GM21447 (cell line): ENCODE data around the gene PRKN.

Experiments used
- ATAC-seq: cut with Tn5 transposase; IDR thresholded peaks from one replicate; pipeline ENCODE4 v1.9.1; 2021; ENCODE audit not compliant: unreplicated experiment

Gene PRKN

DNA sequence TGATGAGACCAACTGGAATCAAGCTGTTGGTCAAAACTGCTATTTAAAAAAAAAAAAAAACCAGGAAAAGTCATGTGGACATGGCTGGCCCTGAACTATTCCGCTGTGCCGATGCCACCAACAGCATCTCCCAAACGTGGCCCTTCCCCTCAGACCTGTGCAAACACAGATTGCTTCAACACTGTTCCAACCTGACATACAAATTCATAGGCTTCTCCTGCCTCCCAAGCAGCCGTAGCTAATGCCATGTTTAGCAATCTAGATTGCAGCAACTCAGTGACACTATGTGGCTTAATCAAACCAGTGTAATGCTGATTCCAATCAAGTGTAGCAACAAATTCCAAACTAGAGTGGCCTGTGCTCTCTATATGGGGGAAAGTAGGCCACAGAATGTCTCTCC is 16.2 kb downstream of the PRKN start:
- no peak for ATAC-seq

GRCh38 chr6:162710936-162711335 is 16.6 kb downstream of the PRKN start:
- ATAC-seq: no peak

DNA sequence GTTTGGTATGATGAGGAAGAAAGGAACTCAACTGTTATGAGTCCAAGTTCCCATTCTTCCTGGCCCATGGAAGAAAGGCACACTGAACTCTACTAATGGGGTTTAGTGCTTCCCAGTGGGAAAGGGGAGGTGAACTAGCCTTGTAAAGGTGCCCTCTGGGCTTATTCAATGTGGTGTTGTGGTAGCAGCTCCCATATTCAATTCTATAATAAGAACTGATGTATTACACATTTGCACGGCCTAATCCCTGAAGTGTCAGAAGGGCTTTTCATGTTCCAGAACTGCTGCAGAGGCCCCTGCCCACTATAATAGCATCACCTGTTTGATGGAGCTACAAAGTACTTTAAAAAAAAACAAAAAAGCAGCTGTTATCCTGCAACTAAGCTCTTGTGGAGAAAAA is 17.1 kb downstream of the PRKN start:
- no peak for ATAC-seq

DNA sequence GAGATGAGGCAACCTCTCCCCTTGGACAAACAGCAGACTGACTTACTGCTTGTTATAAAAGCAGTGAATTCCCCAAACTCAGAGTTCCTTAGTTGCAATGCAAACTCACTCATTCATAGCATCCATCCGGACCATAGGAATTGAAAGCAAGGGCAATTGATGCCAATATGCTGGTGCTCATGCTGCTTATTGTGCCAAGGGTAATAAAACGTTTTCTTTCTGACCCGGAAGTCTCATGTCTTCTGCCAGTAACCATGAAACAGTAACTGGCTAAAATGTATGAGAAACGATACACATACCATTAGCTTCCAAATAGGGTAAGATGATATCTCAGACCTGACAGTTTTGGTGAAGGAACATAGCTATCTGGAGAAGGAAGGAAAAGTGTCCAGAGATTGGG is 18.1 kb downstream of the PRKN start:
- no peak for ATAC-seq

- ATAC-seq: no peak
These were observed 18.6 kb downstream of the PRKN start for GRCh38 chr6:162708971-162709370.

DNA sequence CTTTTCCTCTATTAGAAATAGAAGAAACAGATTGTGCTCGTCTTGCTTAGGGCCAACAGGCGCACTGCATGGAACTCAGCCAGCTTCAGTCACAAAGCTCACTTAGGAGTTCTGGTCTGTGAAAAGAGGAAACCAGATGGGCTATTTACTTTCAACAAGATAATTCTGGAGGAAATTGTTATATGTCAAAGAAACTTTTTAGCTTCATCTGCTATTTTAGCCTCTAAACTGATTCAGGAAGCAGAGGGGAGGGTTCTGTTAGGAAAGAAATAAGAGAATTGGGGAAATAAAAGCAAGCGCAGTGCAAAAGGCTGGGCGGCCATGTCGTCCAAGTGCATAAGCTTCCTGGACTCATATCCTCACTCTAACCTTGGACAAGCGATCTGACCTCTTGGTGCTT is 21.3 kb downstream of the PRKN start:
- no peak for ATAC-seq

- ATAC-seq: no peak
These were observed 21.8 kb downstream of the PRKN start for GRCh38 chr6:162705736-162706135.

GRCh38 chr6:162704001-162704400 is 23.6 kb downstream of the PRKN start:
- no peak for ATAC-seq

GRCh38 chr6:162702446-162702845 is 25.1 kb downstream of the PRKN start:
- ATAC-seq: no peak

DNA sequence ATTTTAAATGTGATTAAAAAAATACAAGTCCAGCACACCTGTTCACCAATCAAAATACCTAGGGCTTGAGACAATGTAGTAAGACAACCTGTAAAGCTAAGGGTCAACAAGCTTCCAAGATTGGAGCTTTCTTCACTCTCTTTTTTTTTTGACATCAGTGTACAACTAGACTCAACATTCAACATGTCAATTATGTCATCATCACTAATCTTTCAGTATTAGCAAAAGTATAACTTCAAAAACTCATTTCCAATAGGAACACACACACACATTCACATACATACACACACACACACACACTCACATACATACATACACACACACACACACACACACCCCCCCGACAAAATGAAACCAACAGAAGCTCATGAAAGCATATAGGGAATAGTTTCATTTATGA is 26.0 kb downstream of the PRKN start:
- ATAC-seq: no peak

DNA sequence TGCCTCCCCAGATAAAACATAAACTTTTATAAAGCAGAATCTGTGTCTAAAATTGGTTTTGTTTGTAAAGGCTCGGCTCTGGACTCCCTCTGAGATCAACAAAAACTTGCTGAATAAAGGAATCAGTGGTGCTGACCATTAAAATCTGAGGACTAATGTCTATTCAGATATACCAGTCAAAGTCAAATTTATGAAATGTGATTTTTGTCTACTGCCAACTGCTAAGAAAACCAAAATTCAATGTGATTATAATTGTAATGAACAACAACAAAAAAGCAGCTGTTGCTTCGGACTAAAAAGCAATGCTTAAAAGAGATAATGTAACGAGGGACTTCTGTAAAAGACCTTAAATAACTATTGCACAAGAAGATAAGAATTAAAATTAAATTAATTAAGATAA is 26.6 kb downstream of the PRKN start:
- ATAC-seq: no peak

- ATAC-seq: no peak
These were observed 27.6 kb downstream of the PRKN start for GRCh38 chr6:162699961-162700360.

DNA sequence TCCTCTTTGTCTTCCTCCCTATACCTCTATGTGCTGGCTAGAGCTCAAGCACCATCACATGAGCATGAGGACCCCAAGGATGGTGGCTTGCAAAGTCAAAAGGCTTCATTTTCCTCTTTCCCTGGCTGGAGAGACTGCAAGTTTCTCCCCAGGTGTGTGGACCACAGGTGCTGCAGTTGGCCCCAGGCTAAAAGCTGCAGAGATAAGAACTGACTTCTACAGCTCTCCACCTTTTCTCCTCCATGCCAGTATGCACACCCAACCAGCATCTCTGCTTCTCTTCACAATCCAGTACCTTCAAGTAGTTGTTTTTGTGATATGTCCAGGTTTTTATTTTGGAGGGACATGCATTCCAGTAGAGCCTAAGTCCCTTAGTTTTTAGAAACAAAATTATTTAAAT is 29.1 kb downstream of the PRKN start:
- ATAC-seq: no peak

- no peak for ATAC-seq
These were observed 29.6 kb downstream of the PRKN start for GRCh38 chr6:162697872-162698403.

GRCh38 chr6:162690158-162690557 is 37.4 kb downstream of the PRKN start:
- ATAC-seq: no peak

DNA sequence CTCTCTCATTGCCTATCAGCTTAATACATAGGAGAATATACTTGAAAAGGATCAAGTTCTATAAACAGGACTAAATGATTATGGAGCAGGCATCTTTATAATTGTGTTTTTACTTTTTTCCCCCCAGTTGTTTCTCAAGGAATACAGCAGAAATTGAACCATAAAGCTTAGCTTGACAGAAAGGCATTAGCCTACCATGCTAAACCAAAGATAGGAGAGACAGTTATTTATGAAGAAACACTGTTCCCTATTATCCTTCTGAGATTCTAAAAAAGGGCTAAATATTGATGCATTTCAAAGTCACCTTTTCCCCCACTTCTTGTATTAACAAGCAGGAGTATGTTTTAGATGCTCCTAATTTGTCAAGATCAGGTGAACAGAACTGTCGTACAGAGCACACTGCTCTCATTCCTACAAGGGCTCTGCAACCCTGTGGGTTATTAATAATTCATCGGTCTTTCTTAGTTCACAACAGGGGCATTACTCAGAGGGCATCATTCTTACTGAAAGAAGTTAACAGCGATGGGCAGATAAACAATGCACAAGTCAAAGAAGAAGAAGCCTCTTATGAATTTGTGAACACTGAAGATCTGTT is 38.7 kb downstream of the PRKN start:
- no peak for ATAC-seq

- ATAC-seq: no peak
These were observed 42.0 kb downstream of the PRKN start for GRCh38 chr6:162685586-162685985.

GRCh38 chr6:162684961-162685360 is 42.6 kb downstream of the PRKN start:
- no peak for ATAC-seq

DNA sequence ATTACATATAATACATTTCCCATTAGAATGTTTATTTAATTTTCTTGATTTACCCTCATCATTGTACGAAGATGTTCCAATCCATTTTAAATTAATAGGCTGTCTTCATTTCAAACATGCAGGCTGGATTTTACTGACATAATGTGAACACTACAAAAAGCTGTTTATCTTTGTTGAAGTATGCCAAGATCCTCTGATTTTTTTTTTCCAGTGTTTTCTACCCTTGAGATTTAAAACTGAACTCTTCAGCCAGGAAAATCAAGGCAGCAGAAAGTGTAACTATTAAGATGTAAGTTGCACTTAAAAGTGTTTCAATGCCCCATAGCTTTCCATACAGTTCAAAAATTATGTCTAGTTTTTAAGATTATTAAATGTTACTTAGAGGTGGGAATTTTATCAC is 43.5 kb downstream of the PRKN start:
- ATAC-seq: no peak

DNA sequence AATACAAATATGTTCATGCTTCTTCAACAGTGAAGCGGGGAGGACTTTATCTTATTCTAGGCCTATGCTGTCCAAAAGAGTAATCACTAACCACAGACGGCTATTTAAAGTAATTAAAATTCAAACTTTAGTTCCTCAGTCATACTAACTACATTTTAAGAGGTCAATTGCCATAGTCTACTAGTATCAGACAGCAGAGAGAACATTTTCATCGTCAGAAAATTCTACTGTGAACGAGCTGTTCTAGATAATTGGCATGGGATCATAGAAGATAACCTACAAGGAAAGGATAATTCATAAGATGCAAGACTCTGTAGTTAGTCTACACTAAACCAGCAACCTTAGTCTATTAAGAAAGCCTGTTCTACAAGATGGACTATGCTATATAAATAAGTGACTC is 44.4 kb downstream of the PRKN start:
- ATAC-seq: no peak

DNA sequence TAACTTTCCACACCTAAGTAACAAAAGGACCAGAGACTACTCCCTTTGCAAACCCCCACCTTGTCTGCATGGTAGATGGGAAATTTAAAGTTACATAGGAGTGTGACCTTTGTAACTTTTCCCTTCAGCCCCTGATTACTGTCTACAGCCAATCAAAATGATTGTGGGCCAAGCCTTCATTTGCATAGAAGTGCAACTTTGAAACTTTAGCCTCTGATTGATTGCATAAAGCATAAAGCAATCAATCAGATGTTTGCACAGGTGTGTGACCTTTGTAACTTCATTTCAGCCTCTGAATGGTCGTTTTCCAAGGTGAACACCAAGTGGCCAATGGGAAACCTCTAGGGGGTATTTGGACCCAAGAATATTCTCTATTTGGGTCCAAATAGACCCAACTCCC is 46.1 kb downstream of the PRKN start:
- ATAC-seq: no peak

- no peak for ATAC-seq
These were observed 46.7 kb downstream of the PRKN start for GRCh38 chr6:162680871-162681270.

- no peak for ATAC-seq
These were observed 47.2 kb downstream of the PRKN start for GRCh38 chr6:162680367-162680766.
